ENCODE data around the gene NT5C1B. TPM values are rescaled to one million over a fixed set of nuclear protein-coding genes. Genes with fewer than 3 reads are reported as not detected.

Gene NT5C1B
- total and polyA plus RNA-seq, 2 donors from 2014 or later, result not detected

DNA sequence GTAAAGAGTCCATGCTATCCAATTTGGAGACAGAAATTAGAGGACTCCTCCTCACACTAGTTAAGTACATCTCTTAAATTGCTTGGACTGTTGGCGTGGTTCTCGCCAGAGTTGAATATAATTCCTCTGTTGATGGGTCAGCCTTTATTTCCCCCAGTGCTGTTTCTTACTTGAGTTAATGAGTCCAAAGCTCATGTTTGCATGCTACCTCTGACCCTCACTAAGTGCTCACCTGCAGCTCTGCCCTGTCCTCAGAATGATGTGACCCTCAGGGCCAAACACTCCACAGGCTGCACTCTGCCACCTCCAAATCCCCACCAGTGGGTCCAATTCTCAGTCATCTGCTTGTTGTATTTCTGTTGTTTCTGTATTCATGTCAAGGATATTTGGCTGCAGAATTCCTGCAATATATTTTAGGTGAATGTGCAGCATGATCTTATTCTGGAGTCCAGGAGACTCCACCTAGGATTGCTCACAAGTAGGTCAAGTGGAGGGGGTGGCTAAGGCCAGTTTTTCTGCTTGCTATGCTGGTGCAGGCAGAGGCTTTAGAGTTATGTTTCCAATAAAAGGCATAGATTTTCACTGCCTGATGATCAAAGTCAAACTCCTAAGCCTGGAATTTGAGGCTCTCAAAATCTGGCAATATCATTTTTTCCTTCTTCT is 66.8 kb downstream of the NT5C1B start:
- intact Hi-C loops (cut with DNase I), result loop anchor here (5.0 kb wide), 1 partner anchor 1340 kb away; no protein-coding TSS in a partner anchor
- H3K9me3 ChIP-seq (ENCODE audit: control insufficient read depth in 2 of 3, insufficient read depth in 1 of 3, low read length in 3 of 3), result no peaks in the 10 kb centered on the region
- no peaks in the 10 kb centered on the region for H3K36me3 ChIP-seq (ENCODE audit: control insufficient read depth in 2 of 3, insufficient read depth in 3 of 3, low read length in 3 of 3)
- FAIRE-seq, result no peak
- H3K27ac ChIP-seq (ENCODE audit: low read depth in 2 of 2, low read length in 2 of 2), result no peak overlapping the region
- H3K4me3 ChIP-seq (ENCODE audit: low read length in 3 of 3), result no peak overlapping the region
- peaks cover 0 to 2% (median 0%) of the 10 kb centered on the region in 3 donors for H3K4me1 ChIP-seq (ENCODE audit: control insufficient read depth in 2 of 3, insufficient read depth in 2 of 3, low read depth in 1 of 3, low read length in 3 of 3)
- no peak overlapping the region for H3K9ac ChIP-seq (ENCODE audit: low read length in 3 of 3)
- no peaks in the 10 kb centered on the region for H3K27me3 ChIP-seq (ENCODE audit: control insufficient read depth, insufficient read depth, low read length)
- TF ChIP-seq, protein P1, sequence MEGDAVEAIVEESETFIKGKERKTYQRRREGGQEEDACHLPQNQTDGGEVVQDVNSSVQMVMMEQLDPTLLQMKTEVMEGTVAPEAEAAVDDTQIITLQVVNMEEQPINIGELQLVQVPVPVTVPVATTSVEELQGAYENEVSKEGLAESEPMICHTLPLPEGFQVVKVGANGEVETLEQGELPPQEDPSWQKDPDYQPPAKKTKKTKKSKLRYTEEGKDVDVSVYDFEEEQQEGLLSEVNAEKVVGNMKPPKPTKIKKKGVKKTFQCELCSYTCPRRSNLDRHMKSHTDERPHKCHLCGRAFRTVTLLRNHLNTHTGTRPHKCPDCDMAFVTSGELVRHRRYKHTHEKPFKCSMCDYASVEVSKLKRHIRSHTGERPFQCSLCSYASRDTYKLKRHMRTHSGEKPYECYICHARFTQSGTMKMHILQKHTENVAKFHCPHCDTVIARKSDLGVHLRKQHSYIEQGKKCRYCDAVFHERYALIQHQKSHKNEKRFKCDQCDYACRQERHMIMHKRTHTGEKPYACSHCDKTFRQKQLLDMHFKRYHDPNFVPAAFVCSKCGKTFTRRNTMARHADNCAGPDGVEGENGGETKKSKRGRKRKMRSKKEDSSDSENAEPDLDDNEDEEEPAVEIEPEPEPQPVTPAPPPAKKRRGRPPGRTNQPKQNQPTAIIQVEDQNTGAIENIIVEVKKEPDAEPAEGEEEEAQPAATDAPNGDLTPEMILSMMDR (IDR thresholded peaks at IDR 0.05; ENCODE audit: borderline replicate concordance, extremely low read depth, insufficient read depth), result no peak
- DNase-seq, result no peak

DNA sequence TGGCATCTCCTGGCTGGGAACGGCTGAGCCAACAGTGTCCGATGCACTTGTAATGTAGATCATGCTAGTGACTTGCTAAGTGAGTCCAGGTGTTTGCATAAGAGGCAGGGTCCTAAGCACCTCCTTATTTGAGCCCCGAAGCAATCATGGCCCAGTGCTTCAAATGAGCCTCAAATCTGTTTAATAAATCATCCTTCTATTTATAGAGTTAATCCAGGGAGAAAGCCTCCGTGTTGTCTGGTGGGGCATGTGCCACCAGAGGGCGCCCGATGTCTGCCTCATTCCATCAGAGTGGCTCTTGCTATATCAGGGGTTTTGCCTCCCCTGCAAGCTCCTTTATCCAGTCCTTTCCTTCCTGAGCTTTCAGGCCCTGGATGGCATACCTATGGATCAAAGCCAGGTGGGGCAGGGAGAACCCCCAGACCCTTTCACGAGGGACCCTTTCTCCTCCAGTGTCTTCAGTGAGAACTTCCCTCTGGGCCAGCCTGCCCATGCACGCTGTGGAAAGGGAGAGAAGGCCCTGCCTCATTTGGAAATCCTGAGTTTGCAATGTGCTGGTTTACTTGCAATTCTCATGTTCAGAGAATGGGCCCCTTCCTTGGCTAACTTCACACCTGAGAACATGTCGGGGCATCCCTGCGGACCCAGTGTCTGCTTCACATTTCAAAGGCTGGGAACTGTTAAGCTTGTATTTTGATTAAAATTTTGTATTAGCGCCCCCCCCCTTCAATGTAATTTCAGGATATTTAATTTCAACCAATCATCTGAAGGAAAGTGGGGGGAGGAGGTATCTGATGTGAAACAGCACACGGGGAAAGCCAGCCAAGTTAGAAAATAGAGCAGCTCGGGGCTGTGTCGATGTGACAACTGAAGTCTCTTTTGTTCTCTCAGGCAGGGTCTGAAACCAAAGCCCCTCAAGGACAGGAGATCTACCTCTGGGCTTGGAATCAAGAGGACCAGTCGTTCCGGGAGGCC is 68.6 kb downstream of the NT5C1B start:
- Histone ChIP-seq H3K4me3 (ENCODE audit: low read length in 3 of 3) (no peak overlapping the region), H3K36me3 (ENCODE audit: control insufficient read depth in 2 of 3, insufficient read depth in 3 of 3, low read length in 3 of 3) (no peaks in the 10 kb centered on the region), H3K4me1 (ENCODE audit: control insufficient read depth in 2 of 3, insufficient read depth in 2 of 3, low read depth in 1 of 3, low read length in 3 of 3) (peaks cover 0 to 5% (median 0%) of the 10 kb centered on the region in 3 donors), H3K27me3 (ENCODE audit: control insufficient read depth, insufficient read depth, low read length) (no peaks in the 10 kb centered on the region), H3K9me3 (ENCODE audit: control insufficient read depth in 2 of 3, insufficient read depth in 1 of 3, low read length in 3 of 3) (no peaks in the 10 kb centered on the region), H3K27ac (ENCODE audit: low read depth in 2 of 2, low read length in 2 of 2) (no peak overlapping the region), H3K9ac (ENCODE audit: low read length in 3 of 3) (no peak overlapping the region)
- peak; percentile 87 to 93 (median 91) for DNase-seq
- intact Hi-C loops (cut with DNase I), result loop anchor here (5.0 kb wide), 1 partner anchor 1342 kb away; no protein-coding TSS in a partner anchor
- FAIRE-seq, result no peak
- TF ChIP-seq, protein P1 (IDR thresholded peaks at IDR 0.05; ENCODE audit: borderline replicate concordance, extremely low read depth, insufficient read depth), result peak; percentile 86

DNA sequence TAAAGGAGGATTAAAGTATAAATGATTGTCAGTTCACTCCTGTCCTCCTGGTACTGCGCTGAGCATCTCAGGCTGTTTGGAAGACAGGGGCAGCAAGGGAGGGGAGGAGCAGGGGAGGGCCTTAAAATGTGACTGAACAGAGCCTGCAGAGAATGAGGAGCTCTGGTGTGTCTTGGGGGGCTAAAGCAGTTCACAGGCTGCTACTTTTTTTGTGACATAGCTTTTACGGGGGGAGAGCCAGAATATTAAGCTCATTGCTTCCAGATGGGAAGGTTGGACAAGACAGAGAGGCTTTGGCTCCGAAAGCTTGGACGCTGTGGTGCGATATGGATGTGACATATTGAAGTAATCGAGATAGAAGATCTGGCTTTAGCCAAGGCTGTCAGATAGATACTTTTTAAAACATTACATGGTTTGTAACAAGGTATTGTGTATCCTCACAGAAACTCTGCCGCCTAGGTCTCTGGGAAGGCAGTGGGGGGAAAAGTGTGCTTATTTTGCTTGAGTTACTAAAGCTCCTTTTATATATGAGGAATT is 69.4 kb downstream of the NT5C1B start:
- H3K9me3 ChIP-seq (ENCODE audit: control insufficient read depth in 2 of 3, insufficient read depth in 1 of 3, low read length in 3 of 3), result no peaks in the 10 kb centered on the region

More for the DNA sequence above, 69.4 kb downstream of the NT5C1B start:
- no peaks in the 10 kb centered on the region for H3K27me3 ChIP-seq (ENCODE audit: control insufficient read depth, insufficient read depth, low read length)
- TF ChIP-seq, protein P1 (IDR thresholded peaks at IDR 0.05; ENCODE audit: borderline replicate concordance, extremely low read depth, insufficient read depth), result no peak
- intact Hi-C loops (cut with DNase I), result loop anchor here (5.0 kb wide), 1 partner anchor 1342 kb away; no protein-coding TSS in a partner anchor
- DNase-seq (no peak), FAIRE-seq (no peak)
- no peaks in the 10 kb centered on the region for H3K36me3 ChIP-seq (ENCODE audit: control insufficient read depth in 2 of 3, insufficient read depth in 3 of 3, low read length in 3 of 3)
- H3K4me1 ChIP-seq (ENCODE audit: control insufficient read depth in 2 of 3, insufficient read depth in 2 of 3, low read depth in 1 of 3, low read length in 3 of 3), result peaks cover 0 to 7% (median 0%) of the 10 kb centered on the region in 3 donors
- no peak overlapping the region for H3K9ac ChIP-seq (ENCODE audit: low read length in 3 of 3)
- no peak overlapping the region for H3K27ac ChIP-seq (ENCODE audit: low read depth in 2 of 2, low read length in 2 of 2)
- H3K4me3 ChIP-seq (ENCODE audit: low read length in 3 of 3), result no peak overlapping the region

Measured in kidney (tissue), 14 donors.